ENCODE data around the gene KLHL36. TPM values are rescaled to one million over a fixed set of nuclear protein-coding genes. Genes with fewer than 3 reads are reported as not detected.

KLHL36 gene
- polyA plus RNA-seq, 1 donor: 14.2 TPM

DNA sequence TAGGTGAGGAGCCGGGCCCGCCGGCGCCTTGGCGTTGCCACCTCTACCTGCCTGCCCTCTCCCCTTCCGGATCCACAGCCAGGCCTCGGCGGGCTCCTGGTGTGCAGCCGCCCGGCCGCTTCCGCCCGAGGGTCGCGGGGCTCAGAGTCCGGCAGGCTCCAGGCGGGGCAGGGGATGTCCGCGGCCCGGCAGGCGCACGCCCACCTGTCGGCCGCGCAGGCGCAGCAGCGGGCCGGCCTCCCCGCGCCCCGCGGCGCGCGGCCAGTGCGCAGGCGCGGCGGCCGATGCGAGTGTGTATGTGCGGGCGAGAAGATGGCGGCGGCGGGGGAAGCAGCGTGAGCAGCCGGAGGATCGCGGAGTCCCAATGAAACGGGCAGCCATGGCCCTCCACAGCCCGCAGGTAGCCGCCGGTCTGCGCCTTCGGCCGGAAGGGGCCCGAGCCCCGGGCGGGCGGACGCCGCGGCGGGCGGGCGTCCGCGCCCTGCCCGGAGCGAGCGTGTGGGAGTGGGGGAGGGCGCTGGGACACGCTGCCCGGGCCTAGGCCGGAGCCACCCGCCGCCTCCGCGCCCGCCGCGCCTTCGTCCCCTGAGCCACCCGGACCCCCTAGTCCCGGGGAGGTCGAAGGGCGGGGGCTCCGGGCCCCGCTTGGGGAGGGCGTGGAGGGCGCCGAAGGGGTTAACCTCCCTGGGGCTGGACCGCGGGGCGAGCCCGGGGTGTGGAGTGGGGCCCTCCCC lies 51.6 kb downstream of the KLHL36 start, which contains the start of gene USP10:
Gene USP10, plus strand, starts transcription at position 289 of the 734 bp plus-strand sequence. Its CDS starts 91 bp downstream, at position 380.
- peak; percentile 87 for DNase-seq

DNA sequence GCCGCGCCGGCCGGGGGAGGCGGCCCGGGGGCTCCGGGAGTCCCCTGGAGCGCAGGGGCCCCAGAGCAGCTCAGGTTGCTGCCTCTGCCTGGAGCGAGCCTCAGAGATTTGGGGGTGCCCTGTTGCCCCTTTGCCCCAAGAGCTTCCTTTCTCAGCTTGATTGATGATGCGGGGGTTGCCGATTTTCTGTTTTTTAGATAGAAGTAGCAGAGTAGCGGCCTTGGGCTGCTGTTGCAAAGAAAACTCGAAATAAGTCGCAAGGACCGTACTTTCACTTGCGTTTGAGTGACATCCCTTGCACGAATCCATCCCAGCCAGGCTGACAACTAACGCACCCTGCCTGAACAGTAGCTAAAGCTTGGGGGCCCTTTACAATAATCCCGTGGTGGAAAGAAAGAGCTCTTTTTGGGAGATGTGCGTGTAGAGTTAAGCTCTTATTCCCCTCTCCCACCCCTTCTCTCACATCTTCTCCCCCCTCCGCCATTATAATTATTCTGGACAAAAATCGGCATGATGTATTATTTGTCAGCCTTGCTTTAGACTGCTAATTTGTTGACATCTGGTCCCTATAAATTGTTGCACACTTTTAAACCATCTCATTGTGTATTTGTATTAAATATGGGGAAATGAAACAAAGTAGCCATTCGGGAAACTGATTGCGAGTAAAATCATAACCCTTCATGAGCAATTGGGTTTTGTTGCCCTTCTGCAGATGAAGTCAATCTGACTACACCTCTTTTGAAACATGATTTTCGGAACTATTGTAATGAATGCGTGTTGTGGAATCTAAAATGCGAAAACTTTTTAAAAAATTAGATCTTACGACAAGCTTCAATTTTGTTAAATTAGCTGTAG lies 52.4 kb downstream of the KLHL36 start:
- peak; percentile 21 for DNase-seq

DNA sequence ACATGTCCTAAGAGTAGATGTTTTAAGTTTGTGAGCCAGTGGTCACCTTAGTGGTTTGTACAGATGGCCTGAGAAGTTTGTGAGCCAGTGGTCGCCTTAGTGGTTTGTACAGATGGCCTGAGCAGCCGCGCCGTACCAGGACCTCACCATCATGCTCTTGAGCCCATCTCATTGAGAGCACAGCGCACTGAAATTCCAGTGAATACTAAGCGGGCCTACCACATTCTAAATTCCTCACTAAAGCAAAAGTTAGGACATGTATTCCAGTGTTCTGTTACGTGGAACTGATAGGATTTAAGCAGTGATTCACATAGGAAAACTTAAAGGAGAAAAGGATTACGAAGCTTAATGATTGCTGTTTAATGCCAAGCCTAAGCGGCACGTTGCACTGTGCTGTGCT lies 55.4 kb downstream of the KLHL36 start:
- no peak for DNase-seq

DNA sequence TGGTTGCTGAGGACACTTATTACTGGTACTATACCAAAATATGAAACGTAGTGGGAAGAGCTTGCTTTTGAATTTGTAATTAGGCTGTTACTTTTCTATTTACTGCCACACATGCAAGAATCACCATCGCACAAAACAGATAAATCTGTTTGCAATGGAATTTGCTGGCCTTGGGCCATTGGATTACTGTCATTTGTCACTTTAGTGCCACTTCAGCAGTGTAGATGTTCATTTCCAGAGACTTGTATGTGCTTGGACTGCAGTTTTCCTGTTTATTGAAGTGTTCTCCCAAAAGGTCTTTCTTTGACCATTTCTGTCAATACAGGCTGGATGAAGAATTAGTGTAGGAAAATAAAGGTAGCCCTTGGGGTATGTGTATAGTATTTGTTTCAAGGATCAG lies 55.9 kb downstream of the KLHL36 start:
- no peak for DNase-seq

DNA sequence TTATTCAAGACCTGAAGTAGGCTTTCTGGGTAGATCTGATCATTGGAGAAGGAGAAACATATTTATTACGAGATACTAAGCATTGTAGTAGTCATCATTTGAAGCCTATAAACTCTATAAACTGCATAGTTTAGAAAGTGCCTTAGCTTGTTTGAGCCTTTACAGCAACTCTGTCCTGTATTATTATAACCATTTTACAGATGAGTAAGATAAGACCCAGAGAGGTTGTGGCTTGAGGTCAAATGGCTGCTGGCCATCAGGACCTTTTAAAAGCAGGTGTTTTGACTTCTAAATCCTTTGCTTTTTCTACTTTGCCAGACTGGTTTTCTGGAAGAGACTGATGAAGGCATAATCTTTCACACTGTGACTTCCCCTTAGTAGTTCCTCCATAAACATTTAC lies 58.5 kb downstream of the KLHL36 start:
- no peak for DNase-seq

DNA sequence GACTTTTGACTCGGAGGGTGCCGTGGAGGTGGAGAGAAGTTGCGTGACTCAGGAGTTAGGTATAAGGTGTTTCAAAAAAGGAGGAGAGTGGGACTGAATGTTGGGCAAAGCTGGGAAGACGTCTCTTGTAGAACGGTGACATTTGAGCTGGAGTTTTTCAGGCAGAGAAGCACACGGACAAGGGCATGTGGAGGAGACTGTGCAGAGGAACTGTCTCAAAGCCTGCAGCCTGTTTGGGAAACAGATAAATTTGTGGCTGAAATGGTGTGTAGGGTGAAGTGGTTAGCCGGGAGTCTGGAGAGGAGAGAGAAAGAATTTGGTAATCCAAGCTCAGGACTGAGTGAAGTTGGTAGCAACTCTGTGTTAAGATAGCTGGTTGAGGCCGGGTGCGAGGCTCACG lies 61.3 kb downstream of the KLHL36 start:
- no peak for DNase-seq

DNA sequence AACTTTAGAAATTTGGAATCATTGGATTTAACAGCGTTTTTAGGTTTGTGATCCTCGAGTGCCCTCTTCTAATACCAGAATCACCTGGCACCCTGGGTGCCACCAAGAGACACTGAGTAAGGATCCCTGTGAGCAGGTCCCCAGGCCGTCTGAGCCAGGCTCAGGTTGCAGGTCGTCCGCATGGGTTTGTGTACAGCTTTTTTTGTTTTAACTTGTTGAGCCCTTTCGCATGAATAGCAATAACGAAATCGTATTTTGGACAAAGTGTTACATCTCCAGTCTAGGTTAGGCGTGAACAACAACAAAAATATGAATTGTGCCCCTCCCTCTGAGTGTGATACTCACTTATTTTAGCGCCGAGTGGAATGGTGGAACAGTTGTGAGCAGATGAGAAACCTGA lies 62.4 kb downstream of the KLHL36 start:
- no peak for DNase-seq

Other genes starting within 250 kb of the KLHL36 start
- 10.9 TPM for gene MEAK7, start 143.9 kb upstream of the KLHL36 start, polyA plus RNA-seq (ENCODE audit: insufficient read length)
- gene COTL1, start 30.4 kb upstream of the KLHL36 start, polyA plus RNA-seq (ENCODE audit: insufficient read length): 30.5 TPM
- gene USP10, start 51.5 kb downstream of the KLHL36 start, polyA plus RNA-seq (ENCODE audit: insufficient read length): 63.2 TPM
- gene CRISPLD2, start 171.5 kb downstream of the KLHL36 start, polyA plus RNA-seq (ENCODE audit: insufficient read length): 6.2 TPM

Data from hindlimb muscle (tissue), 1 donor.